HG03469 (cell line): ENCODE measurements around the gene ANXA4.

ENCODE experiments used
- ATAC-seq: cut with Tn5 transposase; IDR thresholded peaks from one replicate; pipeline ENCODE4 v1.9.1; 2021; ENCODE audit warnings: mild to moderate bottlenecking, moderate library complexity, moderate number of reproducible peaks; ENCODE audit not compliant: unreplicated experiment

Gene ANXA4

GRCh38 chr2:69836316-69836715, 94.4 kb downstream of the ANXA4 start:
- ATAC-seq = no peak

DNA sequence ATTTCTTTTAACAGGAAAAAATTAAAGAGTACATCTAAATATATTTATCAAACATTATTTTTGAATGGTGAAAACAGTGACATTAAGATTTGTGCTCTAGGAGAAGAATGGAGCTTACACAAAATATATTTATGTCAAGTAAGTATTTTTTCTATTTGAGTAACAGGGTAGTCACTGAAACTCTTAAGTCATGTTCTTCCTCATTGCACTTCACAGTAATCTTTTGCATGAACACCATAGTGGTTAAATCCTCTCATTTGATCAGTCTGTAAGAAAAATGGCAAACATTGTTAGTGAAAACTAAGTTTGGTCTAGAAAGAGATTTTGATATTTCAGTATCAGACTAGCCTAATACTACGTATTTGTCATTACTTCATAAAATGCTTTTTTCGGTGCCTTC, 95.6 kb downstream of the ANXA4 start:
- no peak for ATAC-seq

- no peak for ATAC-seq
These were observed 102.1 kb downstream of the ANXA4 start for GRCh38 chr2:69843993-69844392.

GRCh38 chr2:69844560-69844959, 102.6 kb downstream of the ANXA4 start:
- ATAC-seq = no peak

DNA sequence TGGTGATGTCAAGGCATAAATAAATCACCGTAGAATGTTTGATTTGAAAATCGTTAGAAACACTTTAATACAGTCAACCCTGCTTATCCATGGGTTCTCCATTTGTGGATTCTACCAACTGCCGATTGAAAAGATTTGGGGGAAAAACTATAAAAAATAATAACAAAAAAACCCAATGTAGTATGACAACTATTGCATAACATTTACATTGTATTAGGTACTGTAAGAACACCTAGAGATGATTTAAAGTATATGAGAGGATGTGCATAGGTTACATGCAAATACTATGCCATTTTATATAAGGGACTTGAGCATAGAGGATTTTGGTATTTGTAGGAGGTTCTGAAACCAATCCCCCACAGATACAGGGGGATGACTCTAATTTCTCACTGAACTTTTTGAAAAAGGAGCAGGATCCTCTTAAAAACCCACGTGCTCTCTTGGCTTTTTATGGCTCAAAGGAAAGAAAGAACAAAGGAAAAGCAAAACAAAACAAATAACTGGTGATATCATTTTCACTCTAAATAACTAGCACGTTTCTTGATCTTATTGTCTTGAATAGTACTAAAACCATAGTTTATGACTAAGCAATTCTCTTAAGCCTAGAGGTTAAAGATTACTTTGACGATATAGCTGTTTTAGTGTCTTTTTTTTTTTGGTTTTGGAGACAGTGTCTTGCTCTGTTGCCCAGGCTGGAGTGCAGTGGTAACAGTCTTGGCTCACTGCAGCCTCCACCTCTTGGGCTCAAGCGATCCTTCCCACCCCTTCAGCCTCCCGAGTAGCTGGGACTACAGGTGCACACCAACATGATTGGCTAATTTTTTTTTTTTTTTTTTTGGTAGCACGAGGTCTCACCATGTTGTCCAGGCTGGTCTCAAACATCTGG, 104.5 kb downstream of the ANXA4 start:
- ATAC-seq = no peak

DNA sequence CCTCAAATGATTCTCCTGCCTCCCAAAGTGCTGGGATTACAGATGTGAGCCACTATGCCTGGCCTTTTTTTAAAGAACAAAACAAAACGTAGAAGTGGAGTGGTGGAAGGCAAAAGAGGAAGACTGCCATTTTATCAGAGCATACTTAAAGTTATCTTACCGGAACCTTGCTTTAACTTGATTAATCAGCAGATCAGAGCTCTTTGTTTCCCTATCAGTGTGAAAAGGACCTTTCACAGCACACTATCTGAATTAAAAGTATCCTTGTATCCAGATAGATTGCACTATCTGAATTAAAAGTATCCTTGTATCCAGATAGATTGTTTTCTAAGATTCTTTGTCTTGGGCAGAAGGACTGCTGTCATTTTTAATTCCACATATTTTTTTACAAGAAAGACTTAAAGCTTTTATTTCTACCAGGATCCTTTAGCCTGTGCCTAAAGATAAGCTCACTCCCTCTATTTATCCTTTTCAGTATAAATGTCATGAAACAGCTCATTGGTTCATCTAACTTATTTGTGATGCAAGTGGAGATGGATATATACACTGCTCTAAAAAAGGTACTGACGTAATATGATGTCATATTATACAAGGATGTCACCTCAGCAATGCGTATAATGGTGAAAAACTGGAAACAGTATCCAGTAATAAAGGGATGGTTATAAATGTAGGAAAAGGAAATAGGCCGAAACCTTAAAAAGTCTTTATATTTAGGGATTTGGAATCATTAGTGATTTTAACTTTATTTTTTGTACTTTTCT, 105.3 kb downstream of the ANXA4 start:
- no peak for ATAC-seq

DNA sequence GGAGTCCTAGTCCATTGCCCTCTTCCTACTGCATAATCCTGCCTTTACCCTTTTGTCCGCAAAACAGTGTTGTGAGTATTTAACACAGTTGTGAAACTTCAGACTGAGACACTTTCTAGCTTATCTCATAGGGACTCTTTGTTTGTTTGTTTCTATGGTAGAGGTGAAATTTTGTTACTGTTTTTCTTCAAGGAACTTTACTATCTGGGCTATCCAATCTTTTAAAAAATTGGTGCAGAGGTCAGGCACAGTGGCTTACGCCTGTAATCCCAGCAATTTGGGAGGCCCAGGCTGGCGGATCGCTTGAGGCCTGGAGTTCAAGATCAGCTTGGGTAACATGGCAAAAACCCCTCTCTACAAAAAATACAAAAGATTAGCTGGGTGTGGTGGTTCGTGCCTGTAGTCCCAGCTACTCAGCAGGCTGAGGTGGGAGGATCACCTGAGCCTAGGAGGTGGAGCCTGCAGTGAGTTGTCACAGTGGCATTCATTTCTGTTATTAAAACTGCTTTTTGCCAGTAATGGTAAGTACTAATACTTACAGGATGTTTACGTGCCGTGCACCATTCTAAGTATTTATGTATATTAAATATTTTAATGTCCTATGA, 106.4 kb downstream of the ANXA4 start:
- no peak for ATAC-seq

DNA sequence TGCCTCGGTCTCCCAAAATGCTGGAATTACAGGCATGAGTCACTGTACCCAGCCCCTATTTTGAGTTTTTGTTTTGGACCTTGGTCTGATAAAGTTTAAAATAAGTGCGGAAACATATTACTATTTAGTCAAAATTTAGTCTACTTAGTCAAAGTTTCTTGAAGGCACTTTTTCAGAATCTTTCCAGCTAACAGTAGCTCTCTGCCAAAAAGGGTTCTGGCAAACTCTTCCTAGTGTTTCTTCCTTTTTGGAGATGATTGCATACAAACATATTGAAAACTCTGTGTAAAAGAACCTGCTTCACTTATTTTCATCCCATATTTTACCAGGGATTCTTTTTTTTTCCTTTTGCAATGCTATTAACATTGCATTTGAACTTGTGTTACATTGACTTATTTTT, 116.3 kb downstream of the ANXA4 start:
- ATAC-seq = no peak

DNA sequence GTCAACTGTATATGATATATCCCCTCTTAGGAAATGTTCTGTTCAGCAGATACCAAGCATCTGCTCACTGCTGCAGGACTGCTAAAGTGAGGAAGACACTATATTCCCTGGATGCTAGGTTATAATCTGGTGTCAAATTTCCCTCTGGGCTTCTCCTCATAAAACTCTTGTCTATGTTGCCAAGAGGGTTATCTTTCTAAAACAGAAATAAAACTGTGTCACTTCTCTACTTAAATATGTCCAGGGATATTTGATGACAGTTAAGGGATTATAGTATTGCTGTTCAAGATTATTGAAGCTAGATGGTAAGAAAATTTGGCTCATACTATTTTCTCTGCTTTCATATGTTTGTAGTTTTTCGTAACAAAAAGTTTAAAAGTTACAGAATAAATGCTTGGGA, 121.4 kb downstream of the ANXA4 start:
- no peak for ATAC-seq
